Brain microvascular endothelial cell (primary cell): ENCODE data around the gene PPARD.
A peak's percentile ranks its signal among the peaks of the same experiment; 100 is the strongest.

Experiments
- DNase-seq: peaks from one replicate; pipeline ENCODE4 v3.0.0-alpha.2; 2020
- H3K27ac ChIP-seq: fragments of 250-450 bp; sonication (Bioruptor Pico); 2 replicates; pipeline ENCODE4 v1.5.1; 2020; ENCODE audit warnings: mild to moderate bottlenecking, moderate library complexity
- H3K27me3 ChIP-seq: fragments of 250-450 bp; sonication (Bioruptor Pico); replicated peaks from 2 replicates; pipeline ENCODE4 v1.5.1; 2020; ENCODE audit warnings: mild to moderate bottlenecking
- H3K36me3 ChIP-seq: fragments of 250-450 bp; sonication (Bioruptor Pico); replicated peaks from 2 replicates; pipeline ENCODE4 v1.5.1; 2020; ENCODE audit warnings: mild to moderate bottlenecking
- H3K4me3 ChIP-seq: 2 replicates; pipeline ENCODE4 v1.5.1; 2011; ENCODE audit warnings: low read depth, mild to moderate bottlenecking, control low read depth, low read length, moderate library complexity
- in situ Hi-C: cut with HindIII; loops from 2 replicates; pipeline ENCODE4 v1.10.0; 2017; ENCODE audit warnings: low sequenced_read_pairs, low pct_ligation_motif_present
- TF ChIP-seq, protein P1 (sequence below): IDR thresholded peaks from 2 replicates; pipeline ENCODE4 v1.5.1; 2011; ENCODE audit warnings: low read depth, mild to moderate bottlenecking, moderate library complexity, low read length, control low read depth, inconsistent platforms; ENCODE audit errors: missing control alignments

Gene PPARD

DNA sequence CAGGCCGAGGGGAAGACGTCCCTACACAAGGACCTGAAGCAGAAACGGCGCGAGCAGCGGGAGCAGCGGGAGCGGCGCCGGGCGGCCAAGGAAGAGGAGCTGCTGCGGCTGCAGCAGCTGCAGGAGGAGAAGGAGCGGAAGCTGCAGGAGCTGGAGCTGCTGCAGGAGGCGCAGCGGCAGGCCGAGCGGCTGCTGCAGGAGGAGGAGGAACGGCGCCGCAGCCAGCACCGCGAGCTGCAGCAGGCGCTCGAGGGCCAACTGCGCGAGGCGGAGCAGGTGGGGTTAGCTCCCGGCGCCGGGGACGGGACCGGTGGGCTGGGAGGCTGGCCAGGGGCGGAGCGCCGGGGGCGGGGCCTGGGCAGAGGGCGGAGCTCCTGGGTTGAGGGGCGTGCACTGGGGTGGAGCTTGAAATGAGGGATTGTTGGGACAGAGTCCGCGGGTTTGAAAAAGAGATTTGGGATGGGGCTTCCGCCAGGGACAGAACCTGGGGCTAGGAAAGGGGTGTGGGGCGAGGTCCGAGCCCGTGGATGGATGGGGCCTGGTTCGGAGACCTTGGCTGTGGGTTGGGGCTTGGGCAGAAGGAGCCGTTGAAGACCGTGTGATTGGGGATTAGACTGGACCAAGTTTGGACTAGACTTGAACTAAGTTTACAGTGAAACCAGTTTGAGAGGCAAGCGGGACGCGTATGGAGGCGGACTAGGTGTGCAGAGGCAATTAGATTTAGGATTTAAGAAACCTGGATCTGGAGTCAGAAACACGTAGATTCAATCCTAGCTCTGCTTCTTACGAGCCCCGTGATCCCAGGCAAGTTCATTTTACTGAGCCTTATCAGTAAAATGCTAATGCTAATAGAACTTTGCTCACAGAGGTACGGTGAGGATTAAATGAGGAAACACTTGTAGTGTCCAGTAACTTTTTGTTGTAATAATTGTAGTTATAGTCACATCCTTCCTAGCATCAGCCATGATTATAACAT lies 23.9 kb upstream of the PPARD start:
- TF ChIP-seq, protein P1, sequence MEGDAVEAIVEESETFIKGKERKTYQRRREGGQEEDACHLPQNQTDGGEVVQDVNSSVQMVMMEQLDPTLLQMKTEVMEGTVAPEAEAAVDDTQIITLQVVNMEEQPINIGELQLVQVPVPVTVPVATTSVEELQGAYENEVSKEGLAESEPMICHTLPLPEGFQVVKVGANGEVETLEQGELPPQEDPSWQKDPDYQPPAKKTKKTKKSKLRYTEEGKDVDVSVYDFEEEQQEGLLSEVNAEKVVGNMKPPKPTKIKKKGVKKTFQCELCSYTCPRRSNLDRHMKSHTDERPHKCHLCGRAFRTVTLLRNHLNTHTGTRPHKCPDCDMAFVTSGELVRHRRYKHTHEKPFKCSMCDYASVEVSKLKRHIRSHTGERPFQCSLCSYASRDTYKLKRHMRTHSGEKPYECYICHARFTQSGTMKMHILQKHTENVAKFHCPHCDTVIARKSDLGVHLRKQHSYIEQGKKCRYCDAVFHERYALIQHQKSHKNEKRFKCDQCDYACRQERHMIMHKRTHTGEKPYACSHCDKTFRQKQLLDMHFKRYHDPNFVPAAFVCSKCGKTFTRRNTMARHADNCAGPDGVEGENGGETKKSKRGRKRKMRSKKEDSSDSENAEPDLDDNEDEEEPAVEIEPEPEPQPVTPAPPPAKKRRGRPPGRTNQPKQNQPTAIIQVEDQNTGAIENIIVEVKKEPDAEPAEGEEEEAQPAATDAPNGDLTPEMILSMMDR = no peak
- no peaks in the 10 kb centered on the region for H3K36me3 ChIP-seq
- H3K27me3 ChIP-seq = no peaks in the 10 kb centered on the region
- peak overlapping the region; percentile 56 for H3K4me3 ChIP-seq
- in situ Hi-C loops = no loop called here
- no peak overlapping the region for H3K27ac ChIP-seq
- DNase-seq = peak; percentile 57

DNA sequence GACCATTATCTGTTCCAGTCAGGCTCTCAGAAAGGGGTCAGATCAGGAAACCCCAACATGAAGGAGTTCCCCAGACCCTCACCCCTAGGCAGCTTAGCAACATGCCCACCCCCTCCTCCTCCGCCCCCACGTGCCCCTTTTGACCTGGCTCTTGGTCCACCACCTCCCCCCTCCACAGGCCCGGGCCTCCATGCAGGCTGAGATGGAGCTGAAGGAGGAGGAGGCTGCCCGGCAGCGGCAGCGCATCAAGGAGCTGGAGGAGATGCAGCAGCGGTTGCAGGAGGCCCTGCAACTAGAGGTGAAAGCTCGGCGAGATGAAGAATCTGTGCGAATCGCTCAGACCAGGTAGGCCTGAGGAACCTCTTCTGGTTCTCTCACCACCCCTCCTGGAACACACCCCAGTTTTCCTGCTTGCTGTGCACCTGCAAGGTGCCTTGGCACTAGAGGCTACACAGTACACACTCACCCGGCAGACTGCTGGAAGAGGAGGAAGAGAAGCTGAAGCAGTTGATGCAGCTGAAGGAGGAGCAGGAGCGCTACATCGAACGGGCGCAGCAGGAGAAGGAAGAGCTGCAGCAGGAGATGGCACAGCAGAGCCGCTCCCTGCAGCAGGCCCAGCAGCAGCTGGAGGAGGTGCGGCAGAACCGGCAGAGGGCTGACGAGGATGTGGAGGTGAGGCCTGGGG lies 22.9 kb upstream of the PPARD start:
- TF ChIP-seq, protein P1 = no peak
- no peak for DNase-seq
- H3K27me3 ChIP-seq = no peaks in the 10 kb centered on the region
- no peak overlapping the region for H3K4me3 ChIP-seq
- H3K36me3 ChIP-seq = no peaks in the 10 kb centered on the region
- in situ Hi-C loops = no loop called here
- no peak overlapping the region for H3K27ac ChIP-seq

DNA sequence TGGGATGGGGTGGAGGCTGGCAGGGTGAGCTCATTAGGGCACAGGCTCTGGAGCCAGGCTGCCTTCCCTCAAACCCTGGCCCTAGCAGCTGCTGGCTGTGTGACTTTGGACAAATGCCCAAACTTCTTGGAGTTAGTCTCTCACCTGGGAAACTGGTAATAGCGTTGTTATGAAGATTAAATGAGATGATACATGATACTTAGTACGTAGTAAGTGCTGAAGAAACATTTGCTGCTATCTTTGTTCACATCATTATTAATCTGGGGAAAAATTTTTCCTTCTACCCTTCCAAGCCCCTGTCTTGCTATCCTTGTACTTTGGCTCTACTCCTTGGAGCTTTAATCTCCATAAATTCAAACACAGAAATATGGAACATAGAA lies 22.3 kb upstream of the PPARD start:
- TF ChIP-seq, protein P1 = no peak
- no peak overlapping the region for H3K4me3 ChIP-seq
- in situ Hi-C loops = no loop called here
- no peaks in the 10 kb centered on the region for H3K36me3 ChIP-seq
- DNase-seq = no peak
- no peaks in the 10 kb centered on the region for H3K27me3 ChIP-seq
- H3K27ac ChIP-seq = no peak overlapping the region

DNA sequence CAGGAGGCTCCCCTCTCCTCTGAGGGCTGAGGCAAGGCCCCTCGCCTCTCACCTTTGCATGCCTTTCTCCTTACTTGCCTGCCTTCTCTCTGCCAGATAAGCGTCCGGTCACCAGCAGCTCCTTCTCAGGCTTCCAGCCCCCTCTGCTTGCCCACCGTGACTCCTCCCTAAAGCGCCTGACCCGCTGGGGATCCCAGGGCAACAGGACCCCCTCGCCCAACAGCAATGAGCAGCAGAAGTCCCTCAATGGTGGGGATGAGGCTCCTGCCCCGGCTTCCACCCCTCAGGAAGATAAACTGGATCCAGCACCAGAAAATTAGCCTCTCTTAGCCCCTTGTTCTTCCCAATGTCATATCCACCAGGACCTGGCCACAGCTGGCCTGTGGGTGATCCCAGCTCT lies 21.3 kb upstream of the PPARD start:
- no peaks in the 10 kb centered on the region for H3K27me3 ChIP-seq
- TF ChIP-seq, protein P1 = no peak
- DNase-seq = no peak
- H3K36me3 ChIP-seq = no peaks in the 10 kb centered on the region
- no peak overlapping the region for H3K27ac ChIP-seq
- H3K4me3 ChIP-seq = no peak overlapping the region
- in situ Hi-C loops = no loop called here

DNA sequence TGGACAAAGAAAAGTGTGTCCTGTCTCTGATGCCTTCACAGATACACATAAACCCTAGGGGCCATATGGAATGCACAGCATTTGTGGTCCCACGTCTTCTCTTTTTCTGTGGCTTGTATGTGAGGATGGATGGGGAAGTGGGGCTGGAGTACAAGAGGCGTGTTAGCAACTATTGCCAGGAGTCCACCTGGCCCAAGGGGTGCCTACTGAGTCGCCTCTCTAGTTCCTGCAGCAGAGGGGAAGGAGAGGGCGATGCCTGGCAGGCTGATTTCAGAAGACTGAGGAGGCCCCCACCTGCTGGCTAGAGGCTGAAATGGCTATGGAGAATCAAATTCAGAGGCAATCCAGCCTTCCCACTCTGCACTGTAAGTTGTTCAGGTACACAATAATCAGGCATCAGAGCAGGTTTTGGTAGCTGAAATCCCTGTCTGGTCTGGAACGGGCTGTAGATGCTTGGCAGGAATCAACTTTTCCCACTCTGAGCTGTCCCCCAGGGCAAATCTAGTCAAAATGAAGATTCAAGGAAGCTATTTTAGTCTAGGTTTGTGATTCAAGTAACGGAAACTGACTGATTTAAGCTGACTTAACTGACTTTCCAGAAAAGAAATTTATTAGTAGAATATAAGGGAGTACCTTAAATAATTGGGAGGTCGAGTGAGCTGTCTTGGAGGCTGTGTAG lies 14.9 kb upstream of the PPARD start:
- Histone ChIP-seq H3K27ac (no peak overlapping the region), H3K27me3 (peaks cover 1% of the 10 kb centered on the region), H3K36me3 (no peaks in the 10 kb centered on the region), H3K4me3 (no peak overlapping the region)
- TF ChIP-seq, protein P1 = peak; percentile 87
- in situ Hi-C loops = no loop called here
- peak; percentile 56 for DNase-seq
